Stomach (tissue), 9 donors: Measurements from ENCODE around the gene SPEN. TPM values are rescaled to one million over a fixed set of nuclear protein-coding genes. Genes with fewer than 3 reads are reported as not detected.

ENCODE experiments used
- DNase-seq, 2 donors: peaks; one replicate each; pipeline versions ENCODE4 v3.0.0 to v3.0.0-alpha.2; 2013 to 2019
- H3K27ac ChIP-seq, 5 donors: fragments of 200-600 bp in 4 of 5; sonication (generic) in 4 of 5; one replicate each; pipeline ENCODE4 v1.5.1; 2013 to 2019; ENCODE audit warnings: mild to moderate bottlenecking in 1 of 5, moderate library complexity in 1 of 5
- H3K27me3 ChIP-seq, 3 donors: fragments of 200-600 bp; sonication (generic); one replicate each; pipeline ENCODE4 v1.5.1; 2017 to 2019; ENCODE audit warnings: mixed run types in 1 of 3
- H3K36me3 ChIP-seq, 4 donors: fragments of 200-600 bp; sonication (generic); 1 replicate in 3 of 4; 2 replicates in 1 of 4; pipeline ENCODE4 v1.5.1; 2016 to 2019
- H3K4me1 ChIP-seq, 4 donors: fragments of 200-600 bp; sonication (generic); one replicate each; pipeline ENCODE4 v1.5.1; 2016 to 2019
- H3K4me3 ChIP-seq, 4 donors: fragments of 200-600 bp; sonication (generic) in 3 of 4; one replicate each; pipeline ENCODE4 v1.5.1; 2016 to 2019; ENCODE audit warnings: mild to moderate bottlenecking in 1 of 4
- H3K9me3 ChIP-seq, 4 donors: fragments of 200-600 bp; sonication (generic); one replicate each; pipeline ENCODE4 v1.5.1; 2016 to 2019
- CTCF ChIP-seq, 7 experiments: fragments of 450-650 bp in 4 of 7; fragments of 200-600 bp in 3 of 7; sonication (generic) in 3 of 7; IDR thresholded peaks; one replicate each; pipeline ENCODE4 v1.5.1; 2016 to 2019; ENCODE audit warnings: antibody characterized with exemption in 7 of 7, control low read depth in 2 of 7, mild to moderate bottlenecking in 1 of 7
- EP300 ChIP-seq: sonication (generic); formaldehyde crosslinking; IDR thresholded peaks from one replicate; pipeline ENCODE4 v1.6.1; 2017; ENCODE audit warnings: antibody characterized with exemption
- POLR2A ChIP-seq, 4 donors: fragments of 450-650 bp; IDR thresholded peaks; one replicate each; pipeline ENCODE4 v1.6.1; 2016; ENCODE audit warnings: antibody characterized with exemption in 4 of 4, control low read depth in 2 of 4, mild to moderate bottlenecking in 1 of 4, moderate library complexity in 1 of 4
- POLR2AphosphoS5 ChIP-seq, 3 donors: sonication (generic); formaldehyde crosslinking; IDR thresholded peaks; one replicate each; pipeline ENCODE4 v1.6.1; 2016; ENCODE audit warnings: antibody characterized with exemption in 3 of 3
- WGBS, 5 donors: extraction: QIAGEN DNeasy Blood & Tissue Kit in 3 of 5; methylation state at CpG; one replicate each; pipeline versions ENCODE4 v1.1.5 to v1.1.7; 2013 to 2018; 5-methylcytosine and 5-hydroxymethylcytosine counted together
- intact Hi-C: fragments of 100-400 bp; cut with DNase I; formaldehyde crosslinking; loops from one replicate; pipeline ENCODE4 v1.15.1; 2023; ENCODE audit warnings: low total_unique reads
- polyA plus RNA-seq, 3 donors: library from polyadenylated mRNA; stranded (reverse); fragments of 200-250 nt; gene quantifications; one replicate each; pipeline ENCODE4 v1.2.3, GENCODE V29; 2013
- total RNA-seq, 5 donors: library from RNA; depleted of rRNA; stranded (reverse); fragments of >200 nt; gene quantifications; one replicate each; pipeline versions ENCODE4 v1.1.0 to v1.2.3, GENCODE V29; 2014 to 2016
- donor health status: healthy with polysubstance abuse.
- donor health status: Bipolar disorder and iron deficiency.
- donor health status: healthy.

The SPEN gene
- total and polyA plus RNA-seq, 8 donors = 5.6 to 114 (median 28.8) TPM

GRCh38 chr1:15858069-15858670 lies 10.7 kb downstream of the SPEN start:
- H3K27ac ChIP-seq = no peak overlapping the region
- TF ChIP-seq EP300 (no peak), POLR2AphosphoS5 (IDR thresholded peaks at IDR 0.05) (no peak), CTCF (IDR thresholded peaks at IDR 0.05) (no peak), POLR2A (IDR thresholded peaks at IDR 0.05) (no peak)
- no peak for DNase-seq
- no peaks in the 10 kb centered on the region for H3K36me3 ChIP-seq
- H3K4me1 ChIP-seq = peaks cover 0 to 72% (median 31%) of the 10 kb centered on the region in 4 donors
- no peaks in the 10 kb centered on the region for H3K27me3 ChIP-seq
- intact Hi-C loops = no loop called here
- 77 to 85% (median 83%) methylated on average over 6 of the region's 6 CpGs for WGBS, 5 donors
- no peak overlapping the region for H3K4me3 ChIP-seq
- no peaks in the 10 kb centered on the region for H3K9me3 ChIP-seq

- DNase-seq = no peak
- Histone ChIP-seq H3K4me1 (peaks cover 0 to 72% (median 28%) of the 10 kb centered on the region in 4 donors), H3K9me3 (no peaks in the 10 kb centered on the region), H3K4me3 (no peak overlapping the region), H3K27me3 (no peaks in the 10 kb centered on the region), H3K36me3 (no peaks in the 10 kb centered on the region), H3K27ac (no peak overlapping the region)
- TF ChIP-seq CTCF (IDR thresholded peaks at IDR 0.05) (no peak), POLR2A (IDR thresholded peaks at IDR 0.05) (no peak), EP300 (no peak), POLR2AphosphoS5 (IDR thresholded peaks at IDR 0.05) (no peak)
- intact Hi-C loops = no loop called here
- WGBS, 5 donors = 89 to 94% (median 92%) methylated on average over 8 of the region's 8 CpGs
Observed at GRCh38 chr1:15858672-15859372, 11.3 kb downstream of the SPEN start.

DNA sequence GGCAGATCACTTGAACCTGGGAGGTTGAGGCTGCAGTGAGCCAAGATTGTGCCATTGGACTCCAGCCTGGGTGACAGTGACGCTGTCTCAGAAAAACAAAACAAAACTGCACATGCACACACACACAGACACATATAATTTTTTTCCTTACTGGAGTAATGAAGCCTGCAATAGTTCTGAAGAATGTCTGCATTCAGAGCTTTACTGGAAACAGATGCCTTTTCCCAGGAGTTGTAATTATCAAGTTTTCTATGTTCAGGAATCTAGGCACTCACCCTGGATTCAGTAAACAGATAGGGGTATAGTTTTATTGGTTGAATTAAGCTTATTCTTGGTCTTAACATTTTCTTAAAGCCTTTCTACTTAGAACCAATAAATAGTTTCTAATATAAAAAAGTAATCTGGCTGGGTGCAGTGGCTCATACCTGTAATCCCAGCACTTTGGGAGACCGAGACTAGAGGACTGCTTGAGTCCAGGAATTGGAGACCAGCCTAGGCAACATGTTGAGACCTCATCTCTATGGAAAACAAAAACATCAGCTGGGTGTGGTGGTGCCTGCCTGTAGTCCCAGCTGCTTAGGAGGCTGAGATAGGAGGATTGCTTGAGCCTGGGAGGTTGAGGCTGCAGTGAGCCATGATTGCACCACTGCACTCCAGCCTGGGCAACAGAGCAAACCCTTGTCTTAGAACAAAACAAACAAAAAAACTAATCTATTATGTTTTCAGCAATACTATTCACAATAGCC lies 15.8 kb downstream of the SPEN start:
- intact Hi-C loops = no loop called here
- TF ChIP-seq EP300 (no peak), POLR2A (IDR thresholded peaks at IDR 0.05) (no peak), CTCF (IDR thresholded peaks at IDR 0.05) (no peak), POLR2AphosphoS5 (IDR thresholded peaks at IDR 0.05) (no peak)
- H3K4me1 ChIP-seq = peaks cover 0 to 49% (median 22%) of the 10 kb centered on the region in 4 donors

GRCh38 chr1:15866721-15867201 lies 19.3 kb downstream of the SPEN start:
- H3K36me3 ChIP-seq = no peaks in the 10 kb centered on the region
- H3K27ac ChIP-seq = no peak overlapping the region
- 86 to 97% (median 94%) methylated on average over 3 of the region's 3 CpGs for WGBS, 5 donors
- no peaks in the 10 kb centered on the region for H3K27me3 ChIP-seq
- DNase-seq = no peak
- intact Hi-C loops = no loop called here
- H3K4me3 ChIP-seq = no peak overlapping the region
- H3K4me1 ChIP-seq = peaks cover 0 to 50% (median 27%) of the 10 kb centered on the region in 4 donors
- H3K9me3 ChIP-seq = no peaks in the 10 kb centered on the region
- TF ChIP-seq CTCF (IDR thresholded peaks at IDR 0.05) = no peak
- no peak for TF ChIP-seq POLR2AphosphoS5 (IDR thresholded peaks at IDR 0.05)
- TF ChIP-seq POLR2A (IDR thresholded peaks at IDR 0.05) = no peak
- TF ChIP-seq EP300 = no peak

More for the DNA sequence above, 15.8 kb downstream of the SPEN start:
- WGBS, 5 donors = 74 to 97% (median 90%) methylated on average over 2 of the region's 2 CpGs
- Histone ChIP-seq H3K27ac (no peak overlapping the region), H3K27me3 (no peaks in the 10 kb centered on the region), H3K9me3 (no peaks in the 10 kb centered on the region), H3K4me3 (no peak overlapping the region), H3K36me3 (no peaks in the 10 kb centered on the region)
- no peak for DNase-seq
